Adrenal gland (tissue), 12 donors: ENCODE measurements around the gene KIAA1328. TPM values are rescaled to one million over a fixed set of nuclear protein-coding genes. Genes with fewer than 3 reads are reported as not detected.

Experiments
- DNase-seq, 7 donors: peaks; one replicate each; pipeline ENCODE4 v3.0.0-alpha.2; 2019 to 2020
- H3K27ac ChIP-seq, 5 donors: fragments of 200-600 bp; sonication (generic) in 4 of 5; 1 replicate in 3 of 5; 2 replicates in 2 of 5; pipeline versions ENCODE4 v1.5.1 to v1.8.0; 2016 to 2020; ENCODE audit warnings: mild to moderate bottlenecking in 1 of 5
- H3K27me3 ChIP-seq: fragments of 200-600 bp; 2 replicates; pipeline ENCODE4 v1.8.0; 2021
- H3K36me3 ChIP-seq, 2 donors: fragments of 200-600 bp; replicated peaks in 1 of 2; 1 replicate in 1 of 2; 2 replicates in 1 of 2; pipeline versions ENCODE4 v1.5.1 to v1.8.0; 2018 to 2022
- H3K4me1 ChIP-seq, 2 donors: fragments of 200-600 bp; replicated peaks in 1 of 2; 1 replicate in 1 of 2; 2 replicates in 1 of 2; pipeline versions ENCODE4 v1.5.1 to v1.8.0; 2018 to 2021
- H3K4me3 ChIP-seq, 4 donors: fragments of 200-600 bp; sonication (generic) in 3 of 4; one replicate each; pipeline ENCODE4 v1.5.1; 2016 to 2018
- H3K9me3 ChIP-seq, 3 donors: fragments of 200-600 bp; sonication (generic) in 1 of 3; replicated peaks in 1 of 3; 1 replicate in 2 of 3; 2 replicates in 1 of 3; pipeline versions ENCODE4 v1.5.1 to v1.8.0; 2016 to 2021
- POLR2A ChIP-seq, 2 donors: fragments of 450-650 bp; IDR thresholded peaks; one replicate each; pipeline ENCODE4 v1.6.1; 2017; ENCODE audit warnings: antibody characterized with exemption in 2 of 2, mild to moderate bottlenecking in 2 of 2, moderate library complexity in 1 of 2
- WGBS, 4 donors: extraction: QIAGEN DNeasy Blood & Tissue Kit in 2 of 4; methylation state at CpG; one replicate each; pipeline versions ENCODE4 v1.1.5 to v1.1.7; 2013 to 2017; 5-methylcytosine and 5-hydroxymethylcytosine counted together
- intact Hi-C, 2 donors: fragments of 100-400 bp; cut with DNase I; formaldehyde crosslinking; loops; one replicate each; pipeline versions ENCODE4 v1.14.1 to v1.15.0; 2022 to 2023
- polyA plus RNA-seq, 3 donors: library from polyadenylated mRNA; stranded (reverse); fragments of 200-250 nt in 2 of 3; fragments of 350-450 nt in 1 of 3; fragmentation: Illumina TruSeq in 1 of 3; extraction: RNeasy Lipid Tissue Mini Kit (QIAGEN cat#74804) in 1 of 3; gene quantifications; one replicate each; pipeline ENCODE4 v1.2.3, GENCODE V29; 2013 to 2014
- total RNA-seq, 9 donors: library from RNA; depleted of rRNA in 4 of 9; stranded (reverse); fragments of >200 nt in 4 of 9; fragments of 120-200 nt in 1 of 9; fragmentation: NEBNext Ultra II Directional in 1 of 9; extraction: Animal tissue kit (Norgen Biotek cat#: 25700) in 1 of 9; gene quantifications; one replicate each; pipeline versions ENCODE4 v1.1.0 to v1.2.4, GENCODE V29; 2013 to 2023
- TF ChIP-seq, protein P1 (sequence below), 6 experiments: fragments of 450-650 bp in 4 of 6; fragments of 200-600 bp in 2 of 6; sonication (generic) in 1 of 6; IDR thresholded peaks; 1 replicate in 5 of 6; 2 replicates in 1 of 6; pipeline versions ENCODE4 v1.5.1 to v1.8.0; 2016 to 2021; ENCODE audit warnings: antibody characterized with exemption in 6 of 6, mild to moderate bottlenecking in 2 of 6, moderate library complexity in 1 of 6
- donor health status: healthy with polysubstance abuse.
- donor health status: Bipolar disorder and iron deficiency.
- donor health status: DM: yes; HTN: yes; CAD: no.
- donor health status: DM: no; HTN: no; CAD: no.
- donor health status: DM: no; HTN: no; CAD: no.
- donor health status: DM: yes; HTN: yes; CAD: no.

Gene KIAA1328
- total and polyA plus RNA-seq, 12 donors, result 2.5 to 20.5 (median 7.2) TPM

DNA sequence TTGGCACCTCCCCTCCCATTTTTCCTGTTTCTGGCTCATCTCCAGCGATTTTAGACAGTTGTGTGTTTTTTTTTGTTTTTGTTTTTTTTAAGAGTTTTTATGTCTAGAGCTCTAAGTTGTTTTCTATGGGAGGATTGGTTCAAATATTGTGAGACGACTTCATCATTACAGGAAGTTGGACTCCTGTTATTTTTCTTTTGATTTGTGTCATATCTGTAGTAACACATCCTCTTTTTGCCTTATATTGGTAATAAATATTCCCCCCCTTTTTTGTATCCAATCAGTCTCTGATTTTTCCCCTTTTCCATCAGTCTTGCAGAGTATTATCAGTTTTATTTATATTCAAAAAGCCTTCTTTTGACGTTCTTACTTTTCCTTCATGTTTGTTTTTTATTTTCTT lies 89.0 kb downstream of the KIAA1328 start:
- H3K36me3 ChIP-seq, result no peaks in the 10 kb centered on the region
- no peak for DNase-seq
- H3K9me3 ChIP-seq, result no peaks in the 10 kb centered on the region
- no peak overlapping the region for H3K27ac ChIP-seq
- WGBS, 4 donors, result 82 to 84% (median 83%) methylated on average over 3 of the region's 3 CpGs
- no peak for TF ChIP-seq POLR2A (IDR thresholded peaks at IDR 0.05)
- TF ChIP-seq, protein P1, sequence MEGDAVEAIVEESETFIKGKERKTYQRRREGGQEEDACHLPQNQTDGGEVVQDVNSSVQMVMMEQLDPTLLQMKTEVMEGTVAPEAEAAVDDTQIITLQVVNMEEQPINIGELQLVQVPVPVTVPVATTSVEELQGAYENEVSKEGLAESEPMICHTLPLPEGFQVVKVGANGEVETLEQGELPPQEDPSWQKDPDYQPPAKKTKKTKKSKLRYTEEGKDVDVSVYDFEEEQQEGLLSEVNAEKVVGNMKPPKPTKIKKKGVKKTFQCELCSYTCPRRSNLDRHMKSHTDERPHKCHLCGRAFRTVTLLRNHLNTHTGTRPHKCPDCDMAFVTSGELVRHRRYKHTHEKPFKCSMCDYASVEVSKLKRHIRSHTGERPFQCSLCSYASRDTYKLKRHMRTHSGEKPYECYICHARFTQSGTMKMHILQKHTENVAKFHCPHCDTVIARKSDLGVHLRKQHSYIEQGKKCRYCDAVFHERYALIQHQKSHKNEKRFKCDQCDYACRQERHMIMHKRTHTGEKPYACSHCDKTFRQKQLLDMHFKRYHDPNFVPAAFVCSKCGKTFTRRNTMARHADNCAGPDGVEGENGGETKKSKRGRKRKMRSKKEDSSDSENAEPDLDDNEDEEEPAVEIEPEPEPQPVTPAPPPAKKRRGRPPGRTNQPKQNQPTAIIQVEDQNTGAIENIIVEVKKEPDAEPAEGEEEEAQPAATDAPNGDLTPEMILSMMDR (IDR thresholded peaks at IDR 0.05), result no peak
- no peak overlapping the region for H3K4me3 ChIP-seq
- H3K27me3 ChIP-seq, result no peaks in the 10 kb centered on the region
- intact Hi-C loops, result no loop called here
- no peaks in the 10 kb centered on the region for H3K4me1 ChIP-seq

DNA sequence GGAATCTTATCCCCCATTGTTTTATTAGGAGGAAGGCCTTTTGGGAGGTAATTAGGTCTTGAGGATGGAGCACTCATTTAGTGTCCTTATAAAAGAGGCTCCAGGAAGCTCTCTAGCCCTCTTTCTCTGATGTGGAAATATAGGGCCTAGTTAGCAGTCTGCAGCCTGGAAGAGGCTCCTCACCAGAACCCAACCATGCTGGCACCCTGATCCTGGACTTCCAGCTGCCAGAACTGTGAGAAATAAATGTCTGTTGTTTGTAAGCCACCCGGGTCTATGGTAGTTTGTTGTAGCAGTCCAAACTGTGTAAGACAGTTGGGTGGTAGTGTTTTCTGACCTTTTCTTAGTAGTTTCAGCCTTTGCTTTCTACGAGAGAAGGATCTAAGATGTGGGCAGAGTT lies 100.7 kb downstream of the KIAA1328 start:
- Histone ChIP-seq H3K27me3 (no peaks in the 10 kb centered on the region), H3K4me1 (no peaks in the 10 kb centered on the region), H3K36me3 (no peaks in the 10 kb centered on the region), H3K9me3 (no peaks in the 10 kb centered on the region), H3K27ac (no peak overlapping the region), H3K4me3 (no peak overlapping the region)
- no peak for DNase-seq
- 87 to 100% (median 95%) methylated on average over 2 of the region's 2 CpGs for WGBS, 4 donors
- intact Hi-C loops, result no loop called here
- TF ChIP-seq, protein P1 (IDR thresholded peaks at IDR 0.05), result no peak
- no peak for TF ChIP-seq POLR2A (IDR thresholded peaks at IDR 0.05)

DNA sequence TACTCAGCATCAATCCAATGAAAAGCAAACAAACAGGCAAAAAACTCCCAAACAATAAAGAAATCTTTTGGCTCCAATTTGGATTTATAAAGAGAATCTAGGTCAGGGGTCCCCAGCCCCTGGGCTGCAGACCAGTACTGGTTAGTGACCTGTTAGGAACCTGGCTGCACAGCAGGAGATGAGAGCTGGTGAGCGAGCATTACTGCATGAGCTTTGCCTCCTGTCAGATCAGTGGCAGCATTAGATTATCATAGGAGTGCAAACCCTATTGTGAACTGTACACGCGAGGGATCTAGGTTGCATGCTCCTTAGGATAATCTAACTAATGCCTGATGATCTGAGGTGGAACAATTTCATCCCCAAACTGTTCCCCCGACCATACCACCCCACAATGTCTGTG lies 102.2 kb downstream of the KIAA1328 start:
- Histone ChIP-seq H3K9me3 (no peaks in the 10 kb centered on the region), H3K36me3 (no peaks in the 10 kb centered on the region), H3K4me1 (no peaks in the 10 kb centered on the region), H3K4me3 (no peak overlapping the region), H3K27ac (no peak overlapping the region), H3K27me3 (no peaks in the 10 kb centered on the region)
- DNase-seq, result no peak
- intact Hi-C loops, result no loop called here
- 84 to 93% (median 88%) methylated on average over 4 of the region's 4 CpGs for WGBS, 4 donors
- TF ChIP-seq, protein P1 (IDR thresholded peaks at IDR 0.05), result no peak
- no peak for TF ChIP-seq POLR2A (IDR thresholded peaks at IDR 0.05)

DNA sequence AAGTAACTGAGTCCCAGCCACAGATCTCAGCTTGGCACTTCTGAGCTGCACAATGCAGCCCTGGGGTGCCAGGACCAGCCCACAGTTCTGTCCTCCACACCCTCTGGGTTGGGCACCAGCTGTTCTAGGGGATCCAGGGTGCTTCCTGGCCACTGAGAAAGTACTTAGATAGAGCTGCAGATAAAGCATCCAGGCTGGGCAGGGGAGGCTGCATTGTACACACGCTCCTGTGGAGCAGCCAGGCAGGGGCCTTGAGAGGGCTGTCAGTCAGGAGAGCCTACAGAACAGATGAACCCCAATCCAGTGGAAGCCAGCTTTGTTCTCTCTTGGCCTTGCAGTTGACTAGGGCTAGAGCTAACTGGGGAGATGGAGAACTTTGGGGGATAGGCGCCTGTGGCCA lies 104.6 kb downstream of the KIAA1328 start:
- 83 to 100% (median 92%) methylated on average over 1 to 2 of the region's 2 CpGs for WGBS, 4 donors
- no peak for DNase-seq
- no peaks in the 10 kb centered on the region for H3K36me3 ChIP-seq
- TF ChIP-seq, protein P1 (IDR thresholded peaks at IDR 0.05), result no peak
- no peak for TF ChIP-seq POLR2A (IDR thresholded peaks at IDR 0.05)
- no peak overlapping the region for H3K27ac ChIP-seq
- no peak overlapping the region for H3K4me3 ChIP-seq
- H3K9me3 ChIP-seq, result peaks cover 0 to under 1% (median 0%) of the 10 kb centered on the region in 3 donors
- H3K27me3 ChIP-seq, result no peaks in the 10 kb centered on the region
- no peaks in the 10 kb centered on the region for H3K4me1 ChIP-seq
- intact Hi-C loops, result no loop called here
